Urinary bladder (tissue), 2 donors: ENCODE results near the gene ZNF800. TPM values are rescaled to one million over a fixed set of nuclear protein-coding genes. Genes with fewer than 3 reads are reported as not detected.

ENCODE experiments used
- polyA plus RNA-seq: library from polyadenylated mRNA; stranded (reverse); fragments of 200-250 nt; gene quantifications from one replicate; pipeline ENCODE4 v1.2.3, GENCODE V29; 2013
- total RNA-seq: library from RNA; depleted of rRNA; stranded (reverse); fragments of >200 nt; gene quantifications from one replicate; pipeline ENCODE4 v1.2.3, GENCODE V29; 2014
- donor health status: healthy.

Gene ZNF800
- total and polyA plus RNA-seq, 2 donors, result 9.8 to 42.5 TPM

Other genes starting within 250 kb of the ZNF800 start
- 0.48 TPM for gene GRM8, start 139.8 kb downstream of the ZNF800 start, total RNA-seq
- 2.1 TPM for gene GRM8, start 139.8 kb downstream of the ZNF800 start, polyA plus RNA-seq
- gene GCC1, start 192.9 kb upstream of the ZNF800 start, total RNA-seq, result 9.5 TPM
- gene GCC1, start 192.9 kb upstream of the ZNF800 start, polyA plus RNA-seq, result 10.4 TPM
- 66.0 TPM for gene ARF5, start 195.7 kb upstream of the ZNF800 start, total RNA-seq
- gene ARF5, start 195.7 kb upstream of the ZNF800 start, polyA plus RNA-seq, result 187 TPM
- gene FSCN3, start 201.0 kb upstream of the ZNF800 start, total RNA-seq, result 0.85 TPM
- gene FSCN3, start 201.0 kb upstream of the ZNF800 start, polyA plus RNA-seq, result 0.14 TPM
- not detected for gene PAX4, start 225.4 kb upstream of the ZNF800 start, total RNA-seq
- not detected for gene PAX4, start 225.4 kb upstream of the ZNF800 start, polyA plus RNA-seq